ENCODE data around the gene OLFM1. TPM values are rescaled to one million over a fixed set of nuclear protein-coding genes. Genes with fewer than 3 reads are reported as not detected.

OLFM1 gene
- total RNA-seq, 2 donors from 2014 or later = 11.0 to 23.2 TPM

- H3K27me3 ChIP-seq (ENCODE audit: control insufficient read depth, insufficient read depth, low read length, poor library complexity, severe bottlenecking) = no peaks in the 10 kb centered on the region
- no peaks in the 10 kb centered on the region for H3K36me3 ChIP-seq (ENCODE audit: control insufficient read depth, insufficient read depth, low read length)
- H3K9me3 ChIP-seq (ENCODE audit: control insufficient read depth, low read length) = peaks cover 7% of the 10 kb centered on the region
- no peak for DNase-seq
- no peaks in the 10 kb centered on the region for H3K4me1 ChIP-seq (ENCODE audit: control insufficient read depth, insufficient read depth, low read length)
- Mint-ChIP-seq H3K4me3 (no peak overlapping the region), H3K4me1 (peaks cover 13% of the 10 kb centered on the region), H3K9me3 (peaks cover 10% of the 10 kb centered on the region), H3K27me3 (ENCODE audit: insufficient read depth) (peaks cover 1% of the 10 kb centered on the region), H3K27ac (no peak overlapping the region), H3K36me3 (ENCODE audit: low read depth) (no peaks in the 10 kb centered on the region)
- no peak for TF ChIP-seq CTCF (conservative IDR thresholded peaks at IDR 0.05)
- H3K27ac ChIP-seq (ENCODE audit: low read depth, low read length) = no peak overlapping the region
- H3K4me3 ChIP-seq (ENCODE audit: low read length) = no peak overlapping the region
- H3K9ac ChIP-seq (ENCODE audit: extremely low read depth, low read length, poor library complexity, severe bottlenecking) = no peak overlapping the region
- WGBS, 2 experiments (ENCODE audit: insufficient coverage in 1 of 2, insufficient read length in 1 of 2) = 93 to 94% methylated on average over 2 to 7 of the region's 7 CpGs
Measured at GRCh38 chr9:135129137-135129695, 41.7 kb downstream of the OLFM1 start.

GRCh38 chr9:135130207-135130976, 42.9 kb downstream of the OLFM1 start:
- H3K4me3 Mint-ChIP-seq = no peak overlapping the region
- H3K9me3 ChIP-seq (ENCODE audit: control insufficient read depth, low read length) = peaks cover 7% of the 10 kb centered on the region
- H3K27me3 Mint-ChIP-seq (ENCODE audit: insufficient read depth) = peaks cover 1% of the 10 kb centered on the region
- H3K27me3 ChIP-seq (ENCODE audit: control insufficient read depth, insufficient read depth, low read length, poor library complexity, severe bottlenecking) = no peaks in the 10 kb centered on the region
- peaks cover 13% of the 10 kb centered on the region for H3K4me1 Mint-ChIP-seq
- 87 to 88% methylated on average over 14 to 18 of the region's 18 CpGs for WGBS, 2 experiments (ENCODE audit: insufficient coverage in 1 of 2, insufficient read length in 1 of 2)
- peaks cover 10% of the 10 kb centered on the region for H3K9me3 Mint-ChIP-seq
- no peak for DNase-seq
- no peak overlapping the region for H3K27ac Mint-ChIP-seq
- H3K27ac ChIP-seq (ENCODE audit: low read depth, low read length) = no peak overlapping the region
- H3K36me3 Mint-ChIP-seq (ENCODE audit: low read depth) = no peaks in the 10 kb centered on the region
- H3K4me1 ChIP-seq (ENCODE audit: control insufficient read depth, insufficient read depth, low read length) = no peaks in the 10 kb centered on the region
- H3K36me3 ChIP-seq (ENCODE audit: control insufficient read depth, insufficient read depth, low read length) = no peaks in the 10 kb centered on the region
- no peak for TF ChIP-seq CTCF (conservative IDR thresholded peaks at IDR 0.05)
- no peak overlapping the region for H3K4me3 ChIP-seq (ENCODE audit: low read length)
- H3K9ac ChIP-seq (ENCODE audit: extremely low read depth, low read length, poor library complexity, severe bottlenecking) = no peak overlapping the region

DNA sequence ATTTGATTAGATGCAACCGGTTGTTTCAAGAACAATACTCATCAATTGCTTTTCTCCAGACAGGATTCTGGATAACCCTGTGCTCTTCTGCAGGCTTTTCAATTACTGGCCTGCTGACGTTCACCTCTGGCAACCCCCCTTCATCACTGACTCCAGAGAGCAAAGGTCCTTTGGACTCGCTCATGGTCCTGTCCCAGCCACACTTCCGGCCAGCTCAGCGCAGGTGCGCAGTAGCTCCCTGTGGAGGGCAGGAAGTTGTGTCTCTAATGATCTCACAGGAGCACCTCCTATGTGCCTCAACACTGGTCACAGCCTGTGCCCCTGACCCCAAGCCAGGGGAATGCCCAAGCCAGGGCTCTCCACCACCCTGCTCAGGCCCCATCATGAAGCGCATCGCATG, 44.0 kb downstream of the OLFM1 start:
- no peaks in the 10 kb centered on the region for H3K36me3 ChIP-seq (ENCODE audit: control insufficient read depth, insufficient read depth, low read length)
- Mint-ChIP-seq H3K27me3 (ENCODE audit: insufficient read depth) (peaks cover 1% of the 10 kb centered on the region), H3K4me1 (peaks cover 14% of the 10 kb centered on the region), H3K4me3 (no peak overlapping the region), H3K36me3 (ENCODE audit: low read depth) (no peaks in the 10 kb centered on the region), H3K27ac (no peak overlapping the region), H3K9me3 (peaks cover 10% of the 10 kb centered on the region)
- no peak overlapping the region for H3K27ac ChIP-seq (ENCODE audit: low read depth, low read length)
- H3K4me1 ChIP-seq (ENCODE audit: control insufficient read depth, insufficient read depth, low read length) = peaks cover under 1% of the 10 kb centered on the region
- H3K4me3 ChIP-seq (ENCODE audit: low read length) = no peak overlapping the region
- no peaks in the 10 kb centered on the region for H3K27me3 ChIP-seq (ENCODE audit: control insufficient read depth, insufficient read depth, low read length, poor library complexity, severe bottlenecking)
- no peak overlapping the region for H3K9ac ChIP-seq (ENCODE audit: extremely low read depth, low read length, poor library complexity, severe bottlenecking)
- no peak for TF ChIP-seq CTCF (conservative IDR thresholded peaks at IDR 0.05)
- peaks cover 7% of the 10 kb centered on the region for H3K9me3 ChIP-seq (ENCODE audit: control insufficient read depth, low read length)
- 92 to 97% methylated on average over 4 to 8 of the region's 8 CpGs for WGBS, 2 experiments (ENCODE audit: insufficient coverage in 1 of 2, insufficient read length in 1 of 2)
- DNase-seq = no peak
